GM12875 (cell line): ENCODE results near the gene COQ5.
"Not testable (repeated sequence)": the region's sequence is repeated elsewhere in the genome, so short reads cannot be mapped to it uniquely, and the experiment has no call there.

Source experiments
- H3K4me3 ChIP-seq: one replicate; pipeline ENCODE4 v1.5.1; 2011; ENCODE audit warnings: low read depth, low read length, control low read depth
- CTCF ChIP-seq: IDR thresholded peaks from 2 replicates; pipeline ENCODE4 v1.5.1; 2011; ENCODE audit warnings: low read depth, mild to moderate bottlenecking, control low read depth, inconsistent platforms, low read length, moderate library complexity, borderline replicate concordance; ENCODE audit not compliant: insufficient read depth

The COQ5 gene

GRCh38 chr12:120537856-120538220, 8.9 kb upstream of the COQ5 start:
- no peak overlapping the region for H3K4me3 ChIP-seq

GRCh38 chr12:120536064-120536791, 7.3 kb upstream of the COQ5 start:
- no peak overlapping the region for H3K4me3 ChIP-seq

More at GRCh38 chr12:120537856-120538220, 8.9 kb upstream of the COQ5 start:
- TF ChIP-seq CTCF = no peak

GRCh38 chr12:120534703-120535655, 6.0 kb upstream of the COQ5 start:
- TF ChIP-seq CTCF = no peak

More at GRCh38 chr12:120536064-120536791, 7.3 kb upstream of the COQ5 start:
- TF ChIP-seq CTCF = no peak

GRCh38 chr12:120534203-120534702, 5.3 kb upstream of the COQ5 start, which contains the start of gene RNF10:
Gene RNF10, plus strand, starts transcription at chr12:120534356. Its CDS starts 456 bp downstream, at chr12:120534812.
- peak within 1 kb of the TSS; percentile 93 for H3K4me3 ChIP-seq
- TF ChIP-seq CTCF = no peak

More at GRCh38 chr12:120534703-120535655, 6.0 kb upstream of the COQ5 start:
- H3K4me3 ChIP-seq = peak overlapping the region; percentile 93

GRCh38 chr12:120532701-120533238, 3.8 kb upstream of the COQ5 start:
- no peak overlapping the region for H3K4me3 ChIP-seq
- TF ChIP-seq CTCF = no peak

- H3K4me3 ChIP-seq = not testable (repeated sequence)
Measured at GRCh38 chr12:120530418-120530761, 1.4 kb upstream of the COQ5 start.
